ENCODE measurements around the gene LMNTD2. TPM values are rescaled to one million over a fixed set of nuclear protein-coding genes. Genes with fewer than 3 reads are reported as not detected.

The LMNTD2 gene, protein sequence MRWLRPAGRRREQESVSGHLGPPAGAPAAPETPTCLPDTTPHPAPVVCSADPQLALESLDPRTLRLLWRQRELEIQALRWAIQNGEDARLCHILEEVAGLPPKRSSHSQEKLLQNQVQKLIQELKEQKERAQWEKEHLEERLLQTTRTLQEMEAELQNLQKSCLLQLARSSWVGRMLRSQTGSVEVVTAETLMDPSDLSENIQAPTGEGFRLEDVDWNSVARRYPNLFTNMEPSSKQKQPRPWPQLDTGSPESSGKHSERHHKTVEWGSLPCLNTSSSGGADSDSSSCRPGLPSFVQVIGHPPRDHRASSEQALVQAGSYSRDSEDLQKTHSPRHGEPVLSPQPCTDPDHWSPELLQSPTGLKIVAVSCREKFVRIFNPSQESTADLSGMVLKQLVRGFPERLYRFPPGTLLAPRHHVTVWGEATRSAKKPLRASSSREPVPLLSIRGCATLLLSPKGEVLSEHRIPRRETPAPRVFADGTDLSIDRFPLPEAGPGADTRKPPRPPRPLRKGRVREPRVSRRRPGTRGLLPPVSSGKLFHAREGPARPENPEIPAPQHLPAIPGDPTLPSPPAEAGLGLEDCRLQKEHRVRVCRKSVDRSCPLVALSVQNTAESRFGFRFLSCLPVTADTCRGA
- 0.25 and 1.1 TPM in 2 replicates for total RNA-seq (2016; rRNA removed; fragmentation: Illumina TruSeq; extraction: Trizol)
- 0.40 and 0.44 TPM in 2 replicates for total RNA-seq (2016; cell fraction: cytosol; rRNA removed; fragmentation: Illumina TruSeq; extraction: Trizol; ENCODE audit: low read depth)
- 0.45 and 1.1 TPM in 2 replicates for total RNA-seq (2016; cell fraction: insoluble cytoplasmic fraction; rRNA removed; fragmentation: Illumina TruSeq; extraction: Trizol)
- total RNA-seq (2016; cell fraction: membrane; rRNA removed; fragmentation: Illumina TruSeq; extraction: Trizol), result 0.79 and 1.3 TPM in 2 replicates
- 1.3 and 1.7 TPM in 2 replicates for total RNA-seq (2016; cell fraction: nucleus; rRNA removed; fragmentation: Illumina TruSeq; extraction: Trizol)
- polyA plus RNA-seq (2011; rRNA removed), result 3.1 and 3.6 TPM in 2 replicates
- polyA plus RNA-seq (2011; cell fraction: cytosol; rRNA removed), result 1.1 and 2.2 TPM in 2 replicates
- polyA plus RNA-seq (2011; cell fraction: nucleus; rRNA removed), result 50.0 and 60.4 TPM in 2 replicates
- 1.3 and 1.4 TPM in 2 replicates for polyA plus RNA-seq (2012)
- 0.53 and 0.78 TPM in 2 replicates for polyA plus RNA-seq (2016; cell fraction: cytosol; fragmentation: Illumina TruSeq; extraction: Trizol; ENCODE audit: low read depth)
- 0.42 and 0.68 TPM in 2 replicates for polyA plus RNA-seq (2016; cell fraction: insoluble cytoplasmic fraction; fragmentation: Illumina TruSeq; extraction: Trizol; ENCODE audit: low read depth)
- 0.96 and 1.2 TPM in 2 replicates for polyA plus RNA-seq (2016; cell fraction: membrane; fragmentation: Illumina TruSeq; extraction: Trizol; ENCODE audit: low read depth)
- 3.7 and 5.0 TPM in 2 replicates for polyA plus RNA-seq (2016; cell fraction: nucleus; fragmentation: Illumina TruSeq; extraction: Trizol; ENCODE audit: insufficient read depth, low read depth)
- 0.51 and 0.96 TPM in 2 replicates for polyA minus RNA-seq (2011; rRNA and poly(A)+ RNA removed; ENCODE audit: low replicate concordance)
- 0.88 and 1.4 TPM in 2 replicates for polyA minus RNA-seq (2011; cell fraction: cytosol; rRNA and poly(A)+ RNA removed)
- polyA minus RNA-seq (2011; cell fraction: nucleus; rRNA and poly(A)+ RNA removed), result 2.6 and 3.1 TPM in 2 replicates
- Bru-seq, nascent RNA, result percentile 29 among the genes with signal in this experiment
- percentile 39 among the genes with signal in this experiment for BruChase-seq, experiment 1, labeled RNA remaining after a 6-hour chase
- percentile 28 among the genes with signal in this experiment for BruChase-seq, experiment 2, labeled RNA remaining after a 2-hour chase
- long read RNA-seq, experiment 1, result 0 reads
- long read RNA-seq, experiment 2, partial matches to known transcripts, result 0 of 1 reads
- long read RNA-seq, experiment 2, other reads (novel, unspliced or antisense), result 1 of 1 reads

DNA sequence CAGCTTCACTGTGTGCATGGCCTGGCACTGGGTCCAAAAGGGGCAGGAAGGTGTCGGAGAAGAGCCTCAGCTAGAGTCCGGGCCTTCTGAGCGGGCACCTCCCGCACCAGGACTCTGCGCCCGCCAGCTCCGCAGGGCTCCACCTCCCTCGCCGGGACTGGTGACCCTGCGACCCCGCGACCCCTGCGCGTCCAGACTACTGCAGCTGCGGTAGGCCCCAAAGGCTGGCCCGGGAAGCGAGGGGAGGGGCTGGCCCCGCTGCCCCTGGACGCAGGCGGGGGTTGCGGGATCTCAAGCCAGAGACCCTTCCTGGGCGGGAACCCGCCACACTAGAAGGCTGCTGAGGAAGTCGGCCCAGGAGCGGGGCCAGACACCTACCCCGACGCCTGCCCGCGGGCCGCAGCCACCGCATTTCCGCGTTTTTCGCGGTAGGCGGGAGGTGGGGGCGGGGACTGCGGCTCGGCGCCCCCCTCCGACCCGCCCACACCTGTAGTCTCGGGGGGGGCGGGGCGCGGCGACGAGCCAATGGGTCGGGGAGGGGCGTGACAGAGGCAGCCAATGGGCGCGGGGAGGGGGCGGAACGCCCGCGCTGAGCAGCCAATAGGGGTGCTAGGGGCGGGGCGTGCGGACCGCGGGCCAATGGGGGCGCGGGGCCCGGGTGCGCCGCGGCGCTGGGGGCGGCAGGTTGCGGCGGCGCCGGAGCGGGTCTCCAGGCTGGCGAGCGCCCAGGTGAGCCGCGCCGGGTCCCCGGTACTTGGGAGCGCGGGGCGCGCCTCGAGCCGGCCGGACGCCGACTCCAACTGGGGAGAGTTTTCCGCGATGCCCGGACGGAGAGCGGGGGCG, at the start of gene LMNTD2, which contains the start of gene RASSF7:
LMNTD2 (minus strand) TSS at position 434 of the 843 bp plus-strand sequence; CDS start at position 412, 22 bp downstream.
RASSF7 (plus strand) TSS at position 666 of the 843 bp plus-strand sequence. CDS start 799 bp downstream, outside the sequence.
- no peak for FAIRE-seq
- peak; percentile 56 for ATAC-seq
- peak; percentile 75 for DNase-seq (ENCODE audit: low spot score)
- H3K79me2 ChIP-seq (ENCODE audit: insufficient read depth, low read length), result peaks cover 8% of the 10 kb centered on the region
- TSS peak; percentile 81 for BruUV-seq (replicated peaks)
- in situ Hi-C loops (cut with HindIII; ENCODE audit: extremely low pct_ligation_motif_present, low pct_unique_long_range_greater_than_20kb) (no loop called here), intact Hi-C loops (cut with micrococcal nuclease; ENCODE audit: unreplicated experiment) (loop anchor here (1.0 kb wide), 1 partner anchor 28 kb away; no protein-coding TSS in a partner anchor)
- H3K4me1 ChIP-seq (ENCODE audit: insufficient read depth, low read length), result peaks cover 75% of the 10 kb centered on the region
- no peak within 1 kb of the TSS for H2AFZ ChIP-seq (ENCODE audit: low read length)
- H3K4me3 ChIP-seq (replicated peaks in 1 of 3; ENCODE audit: insufficient read depth in 1 of 3, low read depth in 2 of 3, low read length in 3 of 3), result peak within 1 kb of the TSS; percentile 80 to 95 (median 92)
- peak within 1 kb of the TSS; percentile 95 for H3K4me2 ChIP-seq (ENCODE audit: low read depth, low read length)
- peaks cover 0 to 2% of the 10 kb centered on the region in 2 experiments; a peak in 3 of 5 replicates for H3K36me3 ChIP-seq (replicated peaks in 1 of 2; ENCODE audit: control insufficient read depth in 1 of 2, insufficient read depth in 2 of 2, low read length in 2 of 2)
- peaks cover 4% of the 10 kb centered on the region; the same call in 1 of the 2 replicates for H4K20me1 ChIP-seq (ENCODE audit: insufficient read depth, low read length)
- H3K27ac ChIP-seq (ENCODE audit: extremely low read length, insufficient read depth, low read length), result peak within 1 kb of the TSS; percentile 93
- H3K9me3 ChIP-seq (ENCODE audit: low read length), result no peaks in the 10 kb centered on the region
- CTCF ChIA-PET (ENCODE audit: low intra/inter-chr PET ratio, low total read pairs), result no interaction called here
- no peaks in the 10 kb centered on the region for H3K27me3 ChIP-seq (ENCODE audit: control insufficient read depth in 1 of 2, insufficient read depth in 2 of 2, low read length in 2 of 2)
- H3K9ac ChIP-seq (ENCODE audit: insufficient read depth, low read depth, low read length), result peak within 1 kb of the TSS; percentile 83
- POLR2A ChIA-PET, result interaction anchor here (0.8 to 2.1 kb wide), 22 partner anchors 9 to 354 kb away, joined by 3 to 32 read pairs (median 5); partner anchors contain the start of genes BET1L, DEAF1, HRAS and PHRF1
- under 1% methylated on average over 17 of the region's 95 CpGs for WGBS (ENCODE audit: low lambda C conversion rate)
- TF ChIP-seq KLF15 (CRISPR knock-in tag; IDR thresholded peaks at IDR 0.05; ENCODE audit: borderline replicate concordance), result no peak; the same call in 1 of the 2 replicates
- 0 out of 2 replicates have a peak, but pooled peaks have one; percentile 32 for TF ChIP-seq FOXA3 (CRISPR knock-in tag; IDR thresholded peaks at IDR 0.05)
- TF ChIP-seq ZSCAN25 (CRISPR knock-in tag; IDR thresholded peaks at IDR 0.05), result peak; percentile 61; the same call in 1 of the 2 replicates
- TF ChIP-seq SOX13 (IDR thresholded peaks at IDR 0.05), result no peak
- TF ChIP-seq SOX13 (CRISPR knock-in tag; conservative IDR thresholded peaks at IDR 0.05 in 1 of 2, IDR thresholded peaks at IDR 0.05 in 1 of 2), result 0 out of 4 replicates have a peak, but pooled peaks of 1 of the 2 experiments have one; percentile 15
- TF ChIP-seq, protein P1, sequence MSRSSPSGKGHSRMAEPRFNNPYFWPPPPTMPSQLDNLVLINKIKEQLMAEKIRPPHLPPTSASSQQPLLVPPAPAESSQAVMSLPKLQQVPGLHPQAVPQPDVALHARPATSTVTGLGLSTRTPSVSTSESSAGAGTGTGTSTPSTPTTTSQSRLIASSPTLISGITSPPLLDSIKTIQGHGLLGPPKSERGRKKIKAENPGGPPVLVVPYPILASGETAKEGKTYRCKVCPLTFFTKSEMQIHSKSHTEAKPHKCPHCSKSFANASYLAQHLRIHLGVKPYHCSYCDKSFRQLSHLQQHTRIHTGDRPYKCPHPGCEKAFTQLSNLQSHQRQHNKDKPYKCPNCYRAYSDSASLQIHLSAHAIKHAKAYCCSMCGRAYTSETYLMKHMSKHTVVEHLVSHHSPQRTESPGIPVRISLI (CRISPR knock-in tag; IDR thresholded peaks at IDR 0.05; ENCODE audit: borderline replicate concordance), result no peak
- no peak for TF ChIP-seq ZNF10 (CRISPR knock-in tag; IDR thresholded peaks at IDR 0.05; ENCODE audit: borderline replicate concordance, low read depth)
- TF ChIP-seq KDM2A (CRISPR knock-in tag; IDR thresholded peaks at IDR 0.05; ENCODE audit: borderline replicate concordance, low read depth), result peak; percentile 75
- TF ChIP-seq RFX1 (IDR thresholded peaks at IDR 0.05), result no peak
- TF ChIP-seq, protein P2, sequence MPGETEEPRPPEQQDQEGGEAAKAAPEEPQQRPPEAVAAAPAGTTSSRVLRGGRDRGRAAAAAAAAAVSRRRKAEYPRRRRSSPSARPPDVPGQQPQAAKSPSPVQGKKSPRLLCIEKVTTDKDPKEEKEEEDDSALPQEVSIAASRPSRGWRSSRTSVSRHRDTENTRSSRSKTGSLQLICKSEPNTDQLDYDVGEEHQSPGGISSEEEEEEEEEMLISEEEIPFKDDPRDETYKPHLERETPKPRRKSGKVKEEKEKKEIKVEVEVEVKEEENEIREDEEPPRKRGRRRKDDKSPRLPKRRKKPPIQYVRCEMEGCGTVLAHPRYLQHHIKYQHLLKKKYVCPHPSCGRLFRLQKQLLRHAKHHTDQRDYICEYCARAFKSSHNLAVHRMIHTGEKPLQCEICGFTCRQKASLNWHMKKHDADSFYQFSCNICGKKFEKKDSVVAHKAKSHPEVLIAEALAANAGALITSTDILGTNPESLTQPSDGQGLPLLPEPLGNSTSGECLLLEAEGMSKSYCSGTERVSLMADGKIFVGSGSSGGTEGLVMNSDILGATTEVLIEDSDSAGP (CRISPR knock-in tag; IDR thresholded peaks at IDR 0.05; ENCODE audit: borderline replicate concordance), result peak; percentile 78
- no peak for TF ChIP-seq ZNF460 (CRISPR knock-in tag; IDR thresholded peaks at IDR 0.05; ENCODE audit: borderline replicate concordance)
- TF ChIP-seq ZSCAN12 (CRISPR knock-in tag; IDR thresholded peaks at IDR 0.05), result 0 out of 2 replicates have a peak, but pooled peaks have one; percentile 29

Measured in HepG2 (cell line).